ENCODE results near the gene SLC22A23. TPM values are rescaled to one million over a fixed set of nuclear protein-coding genes. Genes with fewer than 3 reads are reported as not detected.

The SLC22A23 gene
- total RNA-seq, 2 experiments from 2014 or later = 0.90 to 1.0 TPM

DNA sequence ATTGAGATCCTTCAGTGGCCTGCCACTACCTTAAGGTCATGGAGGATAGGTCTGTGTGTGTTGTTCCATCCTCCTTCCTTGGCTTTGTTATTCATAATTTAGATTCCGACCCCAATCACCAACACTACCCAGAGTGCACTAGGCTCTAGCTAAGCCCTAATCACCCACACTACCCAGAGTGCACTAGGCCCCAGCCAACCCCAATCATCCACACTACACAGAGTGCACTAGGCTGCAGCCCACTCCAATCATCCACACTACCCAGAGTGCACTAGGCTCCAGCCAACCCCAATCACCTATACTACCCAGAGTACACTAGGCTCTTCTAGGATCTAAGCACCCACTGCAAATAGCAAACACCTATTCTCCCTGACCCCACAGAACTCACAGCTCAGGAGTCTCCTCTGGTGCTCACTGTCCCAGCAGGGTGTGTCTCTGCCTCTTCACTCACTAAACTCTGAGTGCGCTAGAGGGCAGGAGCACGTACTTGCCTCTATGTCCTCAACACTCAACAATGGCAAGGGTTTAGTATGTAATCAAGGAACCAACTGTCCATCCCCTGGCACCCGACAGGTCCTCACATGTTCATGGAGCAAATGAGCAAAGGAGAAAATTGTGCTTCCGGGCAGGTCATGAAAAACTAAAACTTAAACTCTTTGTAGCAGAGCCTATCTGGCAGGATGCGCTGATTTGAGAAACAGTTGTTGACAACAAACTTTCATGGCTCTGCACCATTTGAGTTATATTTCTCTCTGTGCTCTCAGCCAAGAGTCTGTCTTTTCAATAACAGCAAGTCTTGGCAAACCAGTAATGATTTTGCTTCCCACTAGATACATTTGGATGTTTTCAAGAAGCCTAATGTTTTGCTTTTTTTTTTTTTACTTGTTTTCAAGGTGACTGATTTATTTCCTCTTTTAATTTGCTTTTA, 54.3 kb downstream of the SLC22A23 start:
- DNase-seq = no peak
- Mint-ChIP-seq H3K27me3 (no peaks in the 10 kb centered on the region), H3K27ac (no peak overlapping the region), H3K36me3 (no peaks in the 10 kb centered on the region), H3K4me1 (ENCODE audit: low read depth) (no peaks in the 10 kb centered on the region), H3K4me3 (no peak overlapping the region), H3K9me3 (no peaks in the 10 kb centered on the region)
- intact Hi-C loops (cut with micrococcal nuclease) = no loop called here
- ChIA-PET CTCF (no interaction called here), POLR2A (no interaction called here)

GRCh38 chr6:3400162-3400561, 56.7 kb downstream of the SLC22A23 start:
- Mint-ChIP-seq H3K9me3 (no peaks in the 10 kb centered on the region), H3K4me1 (ENCODE audit: low read depth) (no peaks in the 10 kb centered on the region), H3K27me3 (no peaks in the 10 kb centered on the region), H3K4me3 (no peak overlapping the region), H3K27ac (no peak overlapping the region), H3K36me3 (no peaks in the 10 kb centered on the region)
- POLR2A ChIA-PET = no interaction called here
- CTCF ChIA-PET = no interaction called here
- intact Hi-C loops (cut with micrococcal nuclease) = no loop called here
- no peak for DNase-seq

GRCh38 chr6:3398755-3399696, 57.8 kb downstream of the SLC22A23 start:
- H3K9me3 Mint-ChIP-seq = no peaks in the 10 kb centered on the region
- intact Hi-C loops (cut with micrococcal nuclease) = no loop called here
- no peaks in the 10 kb centered on the region for H3K4me1 Mint-ChIP-seq (ENCODE audit: low read depth)
- ChIA-PET POLR2A (no interaction called here), CTCF (no interaction called here)
- H3K27ac Mint-ChIP-seq = no peak overlapping the region
- H3K4me3 Mint-ChIP-seq = no peak overlapping the region
- H3K36me3 Mint-ChIP-seq = no peaks in the 10 kb centered on the region
- DNase-seq = no peak
- no peaks in the 10 kb centered on the region for H3K27me3 Mint-ChIP-seq

- Mint-ChIP-seq H3K4me1 (ENCODE audit: low read depth) (no peaks in the 10 kb centered on the region), H3K27me3 (no peaks in the 10 kb centered on the region), H3K36me3 (no peaks in the 10 kb centered on the region), H3K4me3 (no peak overlapping the region), H3K27ac (no peak overlapping the region), H3K9me3 (no peaks in the 10 kb centered on the region)
- intact Hi-C loops (cut with micrococcal nuclease) = no loop called here
- POLR2A ChIA-PET = no interaction called here
- no peak for DNase-seq
- CTCF ChIA-PET = no interaction called here
Observed at GRCh38 chr6:3398165-3398562, 58.7 kb downstream of the SLC22A23 start.

GRCh38 chr6:3397229-3398164, 59.4 kb downstream of the SLC22A23 start:
- H3K9me3 Mint-ChIP-seq = no peaks in the 10 kb centered on the region
- H3K4me3 Mint-ChIP-seq = no peak overlapping the region
- no peaks in the 10 kb centered on the region for H3K36me3 Mint-ChIP-seq
- no peak for DNase-seq
- H3K27me3 Mint-ChIP-seq = no peaks in the 10 kb centered on the region
- H3K4me1 Mint-ChIP-seq (ENCODE audit: low read depth) = no peaks in the 10 kb centered on the region
- intact Hi-C loops (cut with micrococcal nuclease) = no loop called here
- ChIA-PET CTCF (interaction anchor here (0.6 kb wide), 1 partner anchor 161 kb away, joined by 4 read pairs; no protein-coding TSS in a partner anchor), POLR2A (no interaction called here)
- H3K27ac Mint-ChIP-seq = no peak overlapping the region

GRCh38 chr6:3396503-3397180, 60.2 kb downstream of the SLC22A23 start:
- Mint-ChIP-seq H3K9me3 (no peaks in the 10 kb centered on the region), H3K36me3 (no peaks in the 10 kb centered on the region), H3K27ac (no peak overlapping the region), H3K4me3 (no peak overlapping the region), H3K4me1 (ENCODE audit: low read depth) (no peaks in the 10 kb centered on the region), H3K27me3 (no peaks in the 10 kb centered on the region)
- intact Hi-C loops (cut with micrococcal nuclease) = no loop called here
- ChIA-PET POLR2A (no interaction called here), CTCF (no interaction called here)
- DNase-seq = no peak

DNA sequence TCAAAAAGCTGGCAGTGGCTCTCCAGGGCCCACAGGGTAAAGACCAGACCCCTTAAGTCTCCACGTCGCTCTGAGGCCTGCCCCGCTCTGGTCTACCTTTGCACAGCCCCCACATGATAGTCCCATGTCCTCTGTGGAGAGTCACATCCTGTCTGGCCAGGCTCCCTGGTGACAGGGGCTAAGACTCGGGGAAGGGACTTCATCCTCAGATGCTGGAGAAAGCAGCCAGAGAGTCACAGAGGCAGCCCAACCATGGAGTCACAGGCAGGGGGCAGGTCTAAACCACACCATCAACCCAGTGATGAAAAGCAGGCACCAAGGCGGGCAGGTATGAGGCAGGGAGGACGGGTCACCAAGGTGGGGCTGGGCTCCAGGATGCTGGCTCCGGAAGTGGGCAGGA, 62.2 kb downstream of the SLC22A23 start:
- Mint-ChIP-seq H3K9me3 (no peaks in the 10 kb centered on the region), H3K27ac (no peak overlapping the region), H3K27me3 (no peaks in the 10 kb centered on the region), H3K4me3 (no peak overlapping the region), H3K36me3 (no peaks in the 10 kb centered on the region), H3K4me1 (ENCODE audit: low read depth) (no peaks in the 10 kb centered on the region)
- no peak for DNase-seq
- CTCF ChIA-PET = no interaction called here
- POLR2A ChIA-PET = no interaction called here
- intact Hi-C loops (cut with micrococcal nuclease) = no loop called here

GRCh38 chr6:3393836-3394202, 63.0 kb downstream of the SLC22A23 start:
- intact Hi-C loops (cut with micrococcal nuclease) = no loop called here
- Mint-ChIP-seq H3K4me3 (no peak overlapping the region), H3K27ac (no peak overlapping the region), H3K27me3 (no peaks in the 10 kb centered on the region), H3K36me3 (no peaks in the 10 kb centered on the region), H3K4me1 (ENCODE audit: low read depth) (no peaks in the 10 kb centered on the region), H3K9me3 (no peaks in the 10 kb centered on the region)
- ChIA-PET POLR2A (no interaction called here), CTCF (no interaction called here)
- DNase-seq = no peak

- Mint-ChIP-seq H3K27me3 (no peaks in the 10 kb centered on the region), H3K9me3 (no peaks in the 10 kb centered on the region), H3K36me3 (no peaks in the 10 kb centered on the region), H3K4me1 (ENCODE audit: low read depth) (no peaks in the 10 kb centered on the region), H3K27ac (no peak overlapping the region), H3K4me3 (no peak overlapping the region)
- CTCF ChIA-PET = no interaction called here
- POLR2A ChIA-PET = no interaction called here
- no peak for DNase-seq
- intact Hi-C loops (cut with micrococcal nuclease) = no loop called here
Observed at GRCh38 chr6:3392930-3393835, 63.7 kb downstream of the SLC22A23 start.

DNA sequence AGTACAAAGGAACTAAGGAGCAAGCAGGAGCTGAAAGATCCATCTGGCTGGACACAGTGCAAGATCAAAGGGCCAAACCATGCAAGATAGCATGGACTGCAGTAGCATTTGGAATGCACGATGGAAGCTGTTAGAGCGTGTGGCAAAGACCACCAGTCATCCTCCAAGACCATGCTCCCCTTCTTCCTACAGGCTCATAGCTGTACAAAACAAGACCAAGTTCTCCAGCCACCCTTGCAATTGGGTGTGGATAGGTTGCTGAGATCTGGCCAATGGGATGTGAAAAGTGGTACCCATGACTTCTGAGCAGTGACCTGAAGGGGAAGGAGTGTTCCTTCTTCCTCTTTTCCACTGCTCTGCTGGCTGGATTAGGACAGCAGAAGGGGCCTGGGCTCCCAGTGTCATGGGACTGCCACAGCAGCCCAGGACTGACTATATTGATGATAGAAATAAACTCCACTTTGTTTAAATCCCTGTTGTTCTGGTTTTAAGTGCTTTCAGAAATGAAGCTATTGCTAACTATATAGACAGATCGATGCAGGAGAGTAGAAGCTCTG, 64.9 kb downstream of the SLC22A23 start:
- no peak overlapping the region for H3K4me3 Mint-ChIP-seq
- DNase-seq = no peak
- no peak overlapping the region for H3K27ac Mint-ChIP-seq
- H3K27me3 Mint-ChIP-seq = no peaks in the 10 kb centered on the region
- intact Hi-C loops (cut with micrococcal nuclease) = no loop called here
- POLR2A ChIA-PET = no interaction called here
- CTCF ChIA-PET = no interaction called here
- H3K4me1 Mint-ChIP-seq (ENCODE audit: low read depth) = no peaks in the 10 kb centered on the region
- H3K9me3 Mint-ChIP-seq = no peaks in the 10 kb centered on the region
- no peaks in the 10 kb centered on the region for H3K36me3 Mint-ChIP-seq

- Mint-ChIP-seq H3K4me1 (ENCODE audit: low read depth) (no peaks in the 10 kb centered on the region), H3K4me3 (no peak overlapping the region), H3K36me3 (no peaks in the 10 kb centered on the region), H3K27ac (no peak overlapping the region), H3K27me3 (no peaks in the 10 kb centered on the region), H3K9me3 (no peaks in the 10 kb centered on the region)
- POLR2A ChIA-PET = no interaction called here
- CTCF ChIA-PET = no interaction called here
- DNase-seq = no peak
- intact Hi-C loops (cut with micrococcal nuclease) = no loop called here
Observed at GRCh38 chr6:3390698-3391097, 66.2 kb downstream of the SLC22A23 start.

Data from activated CD4-positive, alpha-beta memory T cell treated with anti-CD3 and anti-CD28 coated beads for 36 hours (primary cell).